ENCODE results near the gene A4GNT.

GRCh38 chr3:138079901-138080300 is 52.3 kb downstream of the A4GNT start:
- no peak for TF ChIP-seq CTCF (IDR thresholded peaks at IDR 0.05)
- no peak for TF ChIP-seq EP300 (IDR thresholded peaks at IDR 0.05)

Data from stomach (tissue), 4 donors.